CD4-positive, CD25-positive, alpha-beta regulatory T cell (primary cell): ENCODE results near the gene APOBEC3C. TPM values are rescaled to one million over a fixed set of nuclear protein-coding genes. Genes with fewer than 3 reads are reported as not detected.

Experiments used
- polyA plus RNA-seq, 4 donors: library from polyadenylated mRNA; unstranded; fragments of 300-500 nt; fragmentation: Illumina TruSeq; gene quantifications; one replicate each; pipeline ENCODE4 v1.2.3, GENCODE V29; 2021
- total RNA-seq: library from RNA; stranded (reverse); gene quantifications from one replicate; pipeline ENCODE4 v1.2.3, GENCODE V29; 2022

The APOBEC3C gene
- total and polyA plus RNA-seq, 5 donors from 2014 or later: 59.0 to 146 (median 96.9) TPM

Other genes with a start within 250 kb of the APOBEC3C start
- 6.3 TPM for gene DNAL4, start 220.1 kb upstream of the APOBEC3C start, total RNA-seq
- gene DNAL4, start 220.1 kb upstream of the APOBEC3C start, polyA plus RNA-seq: 10 to 100 TPM in 2 of 4 donors, 1 to 10 TPM in 2; 9.3 to 10.9 (median 10.0) TPM
- 1.3 TPM for gene NPTXR, start 170.2 kb upstream of the APOBEC3C start, total RNA-seq
- under 1 TPM in 3 of 4 donors, not detected in 1; 0.32 to 0.65 (median 0.35) TPM for gene NPTXR, start 170.2 kb upstream of the APOBEC3C start, polyA plus RNA-seq
- gene CBX6, start 142.0 kb upstream of the APOBEC3C start, total RNA-seq: 47.2 TPM
- gene CBX6, start 142.0 kb upstream of the APOBEC3C start, polyA plus RNA-seq: 1 to 10 TPM; 4.1 to 5.7 (median 5.4) TPM
- gene APOBEC3A, start 56.6 kb upstream of the APOBEC3C start, total RNA-seq: not detected
- gene APOBEC3A, start 56.6 kb upstream of the APOBEC3C start, polyA plus RNA-seq: under 1 TPM in 1 of 4 donors, not detected in 3; 0.29 TPM
- gene APOBEC3B, start 31.9 kb upstream of the APOBEC3C start, total RNA-seq: 2.1 TPM
- 1 to 10 TPM in 2 of 4 donors, under 1 TPM in 2; 0.17 to 1.4 (median 1.1) TPM for gene APOBEC3B, start 31.9 kb upstream of the APOBEC3C start, polyA plus RNA-seq
- gene APOBEC3D, start 6.9 kb downstream of the APOBEC3C start, total RNA-seq: 24.4 TPM
- gene APOBEC3D, start 6.9 kb downstream of the APOBEC3C start, polyA plus RNA-seq: 10 to 100 TPM; 14.4 to 24.7 (median 16.1) TPM
- gene APOBEC3F, start 26.6 kb downstream of the APOBEC3C start, total RNA-seq: 17.6 TPM
- gene APOBEC3F, start 26.6 kb downstream of the APOBEC3C start, polyA plus RNA-seq: 10 to 100 TPM in 2 of 4 donors, 1 to 10 TPM in 2; 7.8 to 18.4 (median 10.4) TPM
- 49.0 TPM for gene APOBEC3G, start 63.0 kb downstream of the APOBEC3C start, total RNA-seq
- gene APOBEC3G, start 63.0 kb downstream of the APOBEC3C start, polyA plus RNA-seq: 100 to 1,000 TPM in 1 of 4 donors, 10 to 100 TPM in 3; 51.0 to 105 (median 75.6) TPM
- 4.9 TPM for gene APOBEC3H, start 83.0 kb downstream of the APOBEC3C start, total RNA-seq
- gene APOBEC3H, start 83.0 kb downstream of the APOBEC3C start, polyA plus RNA-seq: 1 to 10 TPM; 1.7 to 7.8 (median 2.2) TPM
- gene CBX7, start 138.4 kb downstream of the APOBEC3C start, total RNA-seq: 102 TPM
- gene CBX7, start 138.4 kb downstream of the APOBEC3C start, polyA plus RNA-seq: 10 to 100 TPM; 27.7 to 44.6 (median 35.4) TPM
- gene PDGFB, start 230.7 kb downstream of the APOBEC3C start, total RNA-seq: 1.7 TPM
- gene PDGFB, start 230.7 kb downstream of the APOBEC3C start, polyA plus RNA-seq: 1 to 10 TPM in 3 of 4 donors, under 1 TPM in 1; 0.63 to 6.3 (median 4.7) TPM